Fibroblast of villous mesenchyme (primary cell): ENCODE results near the gene PHF19. TPM values are rescaled to one million over a fixed set of nuclear protein-coding genes. Genes with fewer than 3 reads are reported as not detected.

Experiments
- DNase-seq: peaks from one replicate; pipeline ENCODE4 v3.0.0-alpha.2; 2010; ENCODE audit warnings: low read depth
- H3K4me3 ChIP-seq: 2 replicates; pipeline ENCODE4 v1.5.1; 2011; ENCODE audit warnings: low read depth, mild to moderate bottlenecking, low read length
- total RNA-seq: library from RNA; depleted of rRNA; stranded (reverse); fragments of >200 nt; gene quantifications from 2 replicates; pipeline ENCODE4 v1.2.3, GENCODE V29; 2012
- TF ChIP-seq, protein P1 (sequence below): IDR thresholded peaks from 2 replicates; pipeline ENCODE4 v1.5.1; 2012; ENCODE audit warnings: low read depth, mild to moderate bottlenecking, low read length; ENCODE audit not compliant: insufficient read depth

Gene PHF19
- total RNA-seq, 1 donor, result 35.8 TPM

DNA sequence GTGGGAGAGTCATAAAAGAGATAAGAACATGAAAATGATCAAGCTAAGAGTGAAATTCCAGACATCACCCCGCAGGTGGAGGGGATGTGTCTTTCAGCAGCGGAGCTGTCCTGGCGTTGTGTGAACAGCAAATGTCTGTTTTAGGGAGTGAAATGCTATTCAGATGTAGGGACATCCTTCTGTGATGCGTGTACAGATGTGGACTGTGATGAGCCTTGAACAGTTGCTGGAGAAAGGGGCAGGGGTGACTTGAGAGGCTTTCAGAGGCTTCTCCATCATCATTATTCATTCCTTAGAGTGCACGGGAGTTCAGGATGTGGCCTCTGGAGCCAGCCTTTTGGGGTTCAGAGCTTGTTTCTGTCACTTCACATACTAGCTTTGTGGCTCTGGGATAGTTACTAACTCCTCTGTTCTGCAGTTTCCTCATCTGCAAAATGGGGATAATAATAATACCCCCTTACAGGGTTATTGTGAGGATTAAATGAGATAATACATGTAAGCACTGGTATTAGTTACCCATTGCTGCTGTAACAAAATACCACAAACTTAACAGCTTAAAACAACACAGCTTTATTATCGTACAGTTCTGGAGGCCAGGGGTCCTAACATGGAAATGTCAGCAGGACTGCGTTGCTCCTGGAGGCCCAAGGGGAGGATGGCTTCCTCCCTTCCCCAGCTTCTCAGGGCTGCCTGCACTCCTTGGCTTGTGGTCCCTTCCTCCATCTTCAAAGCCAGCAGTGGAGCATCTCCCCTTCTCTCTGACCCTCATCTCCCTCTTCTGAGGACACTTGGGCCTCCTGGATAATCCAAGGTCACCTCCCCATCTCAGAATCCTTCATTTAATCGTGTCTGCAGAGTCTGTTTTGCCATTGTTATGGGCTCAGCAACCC is 40.2 kb upstream of the PHF19 start:
- H3K4me3 ChIP-seq, result no peak overlapping the region
- TF ChIP-seq, protein P1, sequence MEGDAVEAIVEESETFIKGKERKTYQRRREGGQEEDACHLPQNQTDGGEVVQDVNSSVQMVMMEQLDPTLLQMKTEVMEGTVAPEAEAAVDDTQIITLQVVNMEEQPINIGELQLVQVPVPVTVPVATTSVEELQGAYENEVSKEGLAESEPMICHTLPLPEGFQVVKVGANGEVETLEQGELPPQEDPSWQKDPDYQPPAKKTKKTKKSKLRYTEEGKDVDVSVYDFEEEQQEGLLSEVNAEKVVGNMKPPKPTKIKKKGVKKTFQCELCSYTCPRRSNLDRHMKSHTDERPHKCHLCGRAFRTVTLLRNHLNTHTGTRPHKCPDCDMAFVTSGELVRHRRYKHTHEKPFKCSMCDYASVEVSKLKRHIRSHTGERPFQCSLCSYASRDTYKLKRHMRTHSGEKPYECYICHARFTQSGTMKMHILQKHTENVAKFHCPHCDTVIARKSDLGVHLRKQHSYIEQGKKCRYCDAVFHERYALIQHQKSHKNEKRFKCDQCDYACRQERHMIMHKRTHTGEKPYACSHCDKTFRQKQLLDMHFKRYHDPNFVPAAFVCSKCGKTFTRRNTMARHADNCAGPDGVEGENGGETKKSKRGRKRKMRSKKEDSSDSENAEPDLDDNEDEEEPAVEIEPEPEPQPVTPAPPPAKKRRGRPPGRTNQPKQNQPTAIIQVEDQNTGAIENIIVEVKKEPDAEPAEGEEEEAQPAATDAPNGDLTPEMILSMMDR, result no peak
- DNase-seq, result no peak

DNA sequence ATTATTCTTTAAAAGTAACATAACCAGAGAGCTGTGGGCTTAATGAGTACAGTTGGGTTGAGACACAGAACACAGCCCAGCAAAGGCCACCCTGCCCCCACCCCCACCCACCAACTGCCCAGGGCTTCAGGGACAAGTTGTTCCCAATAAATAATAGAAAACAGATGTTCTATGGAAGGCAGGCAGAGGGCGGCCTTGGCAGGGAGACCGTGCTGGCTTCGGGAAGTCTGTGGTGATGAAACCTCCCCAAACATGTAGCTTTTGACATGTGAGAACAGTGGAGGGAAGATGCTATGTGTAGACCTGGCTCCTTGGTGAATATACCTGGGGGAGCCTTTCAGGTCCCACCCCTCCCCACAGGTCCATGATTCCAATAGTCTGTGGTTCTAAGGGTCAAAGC is 39.6 kb upstream of the PHF19 start:
- no peak overlapping the region for H3K4me3 ChIP-seq
- TF ChIP-seq, protein P1, result peak; percentile 34
- peak; percentile 95 for DNase-seq

DNA sequence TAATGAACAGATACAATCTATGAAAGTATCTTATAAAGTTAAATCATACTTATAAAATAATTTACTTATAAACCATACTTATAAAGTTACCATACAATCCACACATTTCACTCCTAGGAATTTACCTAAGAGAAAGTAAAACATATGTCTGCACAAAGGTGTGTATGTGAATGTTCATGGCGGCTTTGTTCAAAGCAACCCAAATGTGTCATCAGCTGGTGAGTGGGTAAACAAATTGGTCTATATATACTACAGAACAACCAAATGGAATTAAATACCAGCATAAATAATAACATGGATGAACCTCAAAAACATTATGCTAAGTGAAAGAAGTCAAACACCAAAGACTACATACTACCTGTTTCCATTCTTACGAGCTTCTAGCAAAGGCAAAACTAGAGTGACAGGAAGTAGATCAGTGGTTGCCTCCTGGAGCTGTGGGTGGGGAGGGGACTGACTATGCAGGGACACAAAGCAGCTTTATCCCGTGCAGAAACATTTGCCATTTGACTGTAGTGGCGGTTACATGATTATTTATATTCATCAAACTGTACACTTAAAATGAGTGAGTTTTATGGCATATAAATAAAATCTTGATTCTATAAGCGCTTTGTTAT is 39.0 kb upstream of the PHF19 start:
- no peak for DNase-seq
- H3K4me3 ChIP-seq, result no peak overlapping the region
- TF ChIP-seq, protein P1, result no peak

DNA sequence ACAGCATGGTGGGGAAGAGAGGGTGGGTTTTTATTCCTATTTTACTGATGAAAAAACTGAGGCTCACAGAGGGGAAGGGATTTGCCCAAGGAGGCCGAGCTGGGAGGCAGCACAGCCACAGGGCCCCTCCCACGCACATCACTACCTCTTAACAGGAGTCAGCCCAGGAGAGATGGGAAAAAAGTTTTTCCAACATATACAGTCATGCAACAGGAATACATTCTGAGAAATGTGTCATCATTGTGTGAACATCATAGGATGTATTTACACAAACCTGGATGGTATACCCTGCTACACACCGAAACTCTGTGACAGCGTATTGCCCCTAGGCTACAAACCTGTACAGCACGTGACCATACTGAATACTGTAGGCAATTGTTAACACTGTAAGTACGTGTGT is 38.0 kb upstream of the PHF19 start:
- DNase-seq, result no peak
- TF ChIP-seq, protein P1, result no peak
- H3K4me3 ChIP-seq, result no peak overlapping the region

DNA sequence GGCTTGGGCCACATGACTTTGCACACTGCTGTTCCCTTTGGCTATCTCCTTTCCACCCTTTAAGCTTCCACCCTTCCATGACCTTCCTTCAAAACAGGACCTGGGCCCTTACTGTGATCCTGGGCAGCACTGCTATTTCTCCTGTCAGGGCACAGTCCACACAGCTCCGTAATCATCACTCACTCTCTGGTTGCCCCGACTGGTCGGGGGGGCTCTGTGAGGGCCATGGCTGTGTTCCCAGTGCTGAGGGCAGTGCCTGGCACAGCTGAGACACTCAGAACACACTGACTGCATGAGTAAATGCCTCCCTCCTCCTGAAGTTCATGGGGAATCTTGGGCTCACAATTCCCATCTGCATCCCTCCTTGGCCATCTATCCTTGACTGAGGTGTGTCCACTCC is 37.4 kb upstream of the PHF19 start:
- no peak for DNase-seq
- H3K4me3 ChIP-seq, result no peak overlapping the region
- TF ChIP-seq, protein P1, result no peak

DNA sequence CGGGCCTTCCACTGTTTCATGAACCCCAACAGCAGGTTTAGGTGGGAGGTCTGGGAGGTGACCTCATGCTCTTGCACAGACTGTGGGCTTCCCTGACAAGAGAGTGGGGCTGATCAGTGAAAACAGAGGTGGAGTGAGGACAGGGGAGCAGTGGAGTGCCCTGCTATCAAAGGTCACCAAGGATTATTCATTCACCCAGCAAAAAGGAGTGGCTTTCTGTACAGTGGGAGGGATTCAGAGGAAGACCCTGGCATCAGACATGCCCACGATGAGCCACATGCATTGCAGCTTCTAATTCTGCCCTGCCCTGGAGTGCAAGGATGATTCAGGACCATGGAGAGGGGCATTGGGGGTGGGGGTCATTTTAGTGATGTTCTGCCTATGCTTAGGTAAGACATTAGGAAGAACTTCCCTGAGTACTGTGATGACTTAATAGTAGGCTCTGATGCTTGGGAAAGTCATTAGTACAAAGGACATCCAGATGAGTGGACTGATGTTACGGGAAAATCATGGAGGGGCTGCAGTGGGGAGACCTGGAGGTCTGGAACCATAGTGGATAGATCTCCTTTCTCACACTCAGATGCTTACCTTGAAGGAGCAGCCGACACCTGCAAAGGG is 36.8 kb upstream of the PHF19 start:
- TF ChIP-seq, protein P1, result no peak
- no peak for DNase-seq
- H3K4me3 ChIP-seq, result no peak overlapping the region
